Hair follicular keratinocyte (primary cell): Measurements from ENCODE around the gene SMARCA5. TPM values are rescaled to one million over a fixed set of nuclear protein-coding genes. Genes with fewer than 3 reads are reported as not detected.

ENCODE experiments used
- total RNA-seq: library from RNA; depleted of rRNA; stranded (reverse); fragments of >200 nt; gene quantifications from 2 replicates; pipeline ENCODE4 v1.2.3, GENCODE V29; 2015

SMARCA5 gene
- 28.9 and 35.9 TPM in 2 replicates for total RNA-seq

GRCh38 chr4:143513314-143514168 is at the start of gene SMARCA5:
TSS of gene SMARCA5 (plus strand) at chr4:143513702. CDS start at chr4:143513925, 223 bp downstream.

Other genes starting within 250 kb of the SMARCA5 start
- gene GAB1, start 176.8 kb upstream of the SMARCA5 start, total RNA-seq: 8.6 and 14.7 TPM in 2 replicates
- not detected in 2 replicates for gene FREM3, start 187.0 kb downstream of the SMARCA5 start, total RNA-seq